Progenitor cell of endocrine pancreas (in vitro differentiated cells): ENCODE measurements around the gene TRIOBP. TPM values are rescaled to one million over a fixed set of nuclear protein-coding genes. Genes with fewer than 3 reads are reported as not detected.
"Not testable (repeated sequence)": the region's sequence is repeated elsewhere in the genome, so short reads cannot be mapped to it uniquely, and the experiment has no call there.

ENCODE experiments used
- DNase-seq: peaks from one replicate; pipeline ENCODE4 v3.0.0; 2021; ENCODE audit warnings: low spot score; ENCODE audit not compliant: unreplicated experiment
- H3K27ac Mint-ChIP-seq: 2 replicates; pipeline ENCODE4 v1.8.0; 2021; ENCODE audit warnings: mild to moderate bottlenecking, moderate library complexity, mixed read lengths
- H3K27me3 Mint-ChIP-seq: 2 replicates; pipeline ENCODE4 v1.8.0; 2021; ENCODE audit warnings: mixed read lengths
- H3K36me3 Mint-ChIP-seq: 2 replicates; pipeline ENCODE4 v1.8.0; 2022; ENCODE audit warnings: mixed read lengths; ENCODE audit not compliant: insufficient read depth
- H3K4me1 Mint-ChIP-seq: 2 replicates; pipeline ENCODE4 v1.8.0; 2021; ENCODE audit warnings: low read depth, mixed read lengths
- H3K4me3 Mint-ChIP-seq: 2 replicates; pipeline ENCODE4 v1.8.0; 2021; ENCODE audit warnings: low read depth, mild to moderate bottlenecking, moderate library complexity, mixed read lengths
- H3K9me3 Mint-ChIP-seq: 2 replicates; pipeline ENCODE4 v1.8.0; 2021; ENCODE audit warnings: low read depth, mixed read lengths
- total RNA-seq: library from RNA; stranded (reverse); gene quantifications from 2 replicates; pipeline ENCODE4 v1.2.1, GENCODE V29; 2021
- TF ChIP-seq, protein P1 (sequence below): fragments of 200-600 bp; sonication (generic); IDR thresholded peaks from one replicate; pipeline ENCODE4 v1.5.0; 2021; ENCODE audit warnings: antibody characterized with exemption, mild to moderate bottlenecking; ENCODE audit not compliant: unreplicated experiment

The TRIOBP gene
- total RNA-seq, 1 donor from 2014 or later: 78.7 TPM

GRCh38 chr22:37655252-37655563 is 41.6 kb upstream of the TRIOBP start:
- TF ChIP-seq, protein P1, sequence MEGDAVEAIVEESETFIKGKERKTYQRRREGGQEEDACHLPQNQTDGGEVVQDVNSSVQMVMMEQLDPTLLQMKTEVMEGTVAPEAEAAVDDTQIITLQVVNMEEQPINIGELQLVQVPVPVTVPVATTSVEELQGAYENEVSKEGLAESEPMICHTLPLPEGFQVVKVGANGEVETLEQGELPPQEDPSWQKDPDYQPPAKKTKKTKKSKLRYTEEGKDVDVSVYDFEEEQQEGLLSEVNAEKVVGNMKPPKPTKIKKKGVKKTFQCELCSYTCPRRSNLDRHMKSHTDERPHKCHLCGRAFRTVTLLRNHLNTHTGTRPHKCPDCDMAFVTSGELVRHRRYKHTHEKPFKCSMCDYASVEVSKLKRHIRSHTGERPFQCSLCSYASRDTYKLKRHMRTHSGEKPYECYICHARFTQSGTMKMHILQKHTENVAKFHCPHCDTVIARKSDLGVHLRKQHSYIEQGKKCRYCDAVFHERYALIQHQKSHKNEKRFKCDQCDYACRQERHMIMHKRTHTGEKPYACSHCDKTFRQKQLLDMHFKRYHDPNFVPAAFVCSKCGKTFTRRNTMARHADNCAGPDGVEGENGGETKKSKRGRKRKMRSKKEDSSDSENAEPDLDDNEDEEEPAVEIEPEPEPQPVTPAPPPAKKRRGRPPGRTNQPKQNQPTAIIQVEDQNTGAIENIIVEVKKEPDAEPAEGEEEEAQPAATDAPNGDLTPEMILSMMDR: no peak
- no peaks in the 10 kb centered on the region for H3K27me3 Mint-ChIP-seq
- peaks cover 15% of the 10 kb centered on the region for H3K4me1 Mint-ChIP-seq
- no peaks in the 10 kb centered on the region for H3K9me3 Mint-ChIP-seq
- H3K27ac Mint-ChIP-seq: no peak overlapping the region
- no peak overlapping the region for H3K4me3 Mint-ChIP-seq
- DNase-seq: no peak
- peaks cover 1% of the 10 kb centered on the region for H3K36me3 Mint-ChIP-seq

DNA sequence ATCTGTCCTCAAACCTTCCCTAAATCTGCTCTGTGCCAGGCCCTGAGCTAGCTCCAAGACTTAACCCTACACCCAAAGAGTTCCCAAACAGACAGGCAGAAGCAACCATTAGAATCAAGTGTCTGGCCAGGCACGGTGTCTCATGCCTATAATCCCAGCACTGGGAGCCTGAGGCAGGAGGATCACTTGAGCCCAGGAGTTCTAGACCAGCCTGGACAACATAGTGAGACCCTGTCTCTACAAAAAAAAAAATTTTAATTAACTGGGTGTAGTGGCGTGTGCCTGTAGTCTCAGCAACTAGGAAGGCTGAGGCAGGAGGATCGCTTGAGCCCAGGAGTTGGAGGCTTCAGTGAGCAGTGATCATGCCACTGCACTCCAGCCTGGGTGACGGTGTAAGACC is 40.3 kb upstream of the TRIOBP start:
- H3K27ac Mint-ChIP-seq, DNase-seq, H3K36me3 Mint-ChIP-seq, H3K27me3 Mint-ChIP-seq, H3K9me3 Mint-ChIP-seq, H3K4me3 Mint-ChIP-seq: not testable (repeated sequence)
- H3K4me1 Mint-ChIP-seq: peaks cover 24% of the 10 kb centered on the region

DNA sequence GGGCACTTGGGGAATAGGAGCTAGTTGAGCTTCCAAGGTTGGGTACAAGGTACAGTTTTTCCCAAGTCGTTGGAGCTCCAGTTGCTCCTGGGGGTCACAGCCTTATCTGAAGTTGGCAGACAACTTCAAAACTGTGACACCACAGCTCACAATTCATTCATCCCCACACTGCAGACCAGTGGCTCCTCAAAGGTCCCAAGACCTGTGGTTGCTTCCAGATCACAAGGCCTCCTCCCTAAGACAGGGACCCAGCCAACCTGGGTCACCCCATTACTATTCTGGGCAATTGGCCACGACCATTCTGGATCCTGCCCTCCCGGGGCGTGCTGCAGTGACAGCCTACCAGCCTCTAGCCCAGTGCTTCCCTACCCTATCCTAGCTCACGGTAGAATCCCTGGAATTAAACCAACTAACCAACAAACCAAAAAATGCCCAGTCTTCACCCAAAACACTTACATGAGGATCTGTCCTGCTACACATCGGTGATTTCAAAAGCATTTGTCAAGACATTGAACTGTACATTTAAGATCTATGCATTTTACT is 39.2 kb upstream of the TRIOBP start:
- H3K27me3 Mint-ChIP-seq: no peaks in the 10 kb centered on the region
- TF ChIP-seq, protein P1: no peak
- peaks cover 26% of the 10 kb centered on the region for H3K4me1 Mint-ChIP-seq
- H3K36me3 Mint-ChIP-seq: peaks cover 1% of the 10 kb centered on the region
- H3K9me3 Mint-ChIP-seq: no peaks in the 10 kb centered on the region
- H3K27ac Mint-ChIP-seq: peak overlapping the region; percentile 95
- H3K4me3 Mint-ChIP-seq: peak overlapping the region; percentile 81
- DNase-seq: no peak

DNA sequence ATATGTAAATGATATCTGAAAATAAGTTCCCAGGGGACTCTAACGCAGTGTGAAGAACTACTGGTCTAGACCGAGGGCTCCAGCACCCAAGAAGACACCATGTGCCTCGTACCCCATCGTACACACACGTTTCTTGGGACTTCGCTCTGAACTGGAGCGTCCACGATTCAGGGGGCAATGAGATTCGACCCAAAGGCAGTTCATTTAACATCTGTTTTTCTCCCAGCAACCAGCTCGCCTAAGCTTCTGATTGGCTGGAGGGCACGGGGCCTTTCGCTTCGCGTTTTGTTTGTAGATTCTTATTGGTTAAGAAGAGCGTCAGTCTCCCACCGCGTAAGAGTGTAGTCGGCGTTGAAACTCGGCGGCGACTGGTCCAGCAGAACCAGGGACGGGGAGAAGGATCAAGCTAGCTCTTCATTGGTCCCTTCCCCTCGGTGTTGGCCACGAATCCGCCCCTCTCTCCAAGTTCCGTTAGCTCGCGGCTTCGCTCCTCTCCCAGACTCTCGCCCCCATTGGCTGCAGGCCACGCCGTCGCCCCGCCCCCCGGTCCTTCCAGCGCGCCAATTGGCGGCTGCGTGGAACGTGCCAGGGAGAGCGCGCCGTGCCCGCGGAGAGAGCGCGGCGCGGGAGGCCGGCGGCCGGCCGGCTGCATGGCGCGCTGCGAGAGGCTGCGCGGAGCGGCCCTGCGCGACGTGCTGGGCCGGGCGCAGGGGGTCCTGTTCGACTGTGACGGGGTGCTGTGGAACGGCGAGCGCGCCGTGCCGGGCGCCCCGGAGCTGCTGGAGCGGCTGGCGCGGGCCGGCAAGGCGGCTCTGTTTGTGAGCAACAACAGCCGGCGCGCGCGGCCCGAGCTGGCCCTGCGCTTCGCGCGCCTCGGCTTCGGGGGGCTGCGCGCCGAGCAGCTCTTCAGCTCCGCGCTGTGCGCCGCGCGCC is 38.4 kb upstream of the TRIOBP start, which contains the start of gene PDXP:
Gene PDXP, plus strand, starts transcription at position 591 of the 933 bp plus-strand sequence. Its CDS starts 60 bp downstream, at position 651.
- H3K36me3 Mint-ChIP-seq: peaks cover 1% of the 10 kb centered on the region

GRCh38 chr22:37659066-37659896 is 37.6 kb upstream of the TRIOBP start:
- no peak for DNase-seq
- H3K27ac Mint-ChIP-seq: peak overlapping the region; percentile 69
- H3K4me1 Mint-ChIP-seq: peaks cover 26% of the 10 kb centered on the region
- no peaks in the 10 kb centered on the region for H3K27me3 Mint-ChIP-seq
- TF ChIP-seq, protein P1: no peak
- no peaks in the 10 kb centered on the region for H3K36me3 Mint-ChIP-seq
- no peaks in the 10 kb centered on the region for H3K9me3 Mint-ChIP-seq
- peak overlapping the region; percentile 76 for H3K4me3 Mint-ChIP-seq

More for the DNA sequence above, 38.4 kb upstream of the TRIOBP start, which contains the start of gene PDXP:
- Mint-ChIP-seq H3K27me3 (no peaks in the 10 kb centered on the region), H3K27ac (peak within 1 kb of the TSS; percentile 95), H3K4me1 (peaks cover 26% of the 10 kb centered on the region), H3K9me3 (no peaks in the 10 kb centered on the region), H3K4me3 (peak within 1 kb of the TSS; percentile 81)
- peak; percentile 96 for DNase-seq
- TF ChIP-seq, protein P1: no peak
